Hematopoietic multipotent progenitor cell treated with erythropoietin and hydrocortisone succinate and interleukin-3 and kit ligand, for 15 days (in vitro differentiated cells): ENCODE results near the gene AHNAK2.

Experiments
- DNase-seq: peaks from one replicate; pipeline ENCODE4 v3.0.0-alpha.2; 2015; ENCODE audit warnings: low spot score

The AHNAK2 gene

DNA sequence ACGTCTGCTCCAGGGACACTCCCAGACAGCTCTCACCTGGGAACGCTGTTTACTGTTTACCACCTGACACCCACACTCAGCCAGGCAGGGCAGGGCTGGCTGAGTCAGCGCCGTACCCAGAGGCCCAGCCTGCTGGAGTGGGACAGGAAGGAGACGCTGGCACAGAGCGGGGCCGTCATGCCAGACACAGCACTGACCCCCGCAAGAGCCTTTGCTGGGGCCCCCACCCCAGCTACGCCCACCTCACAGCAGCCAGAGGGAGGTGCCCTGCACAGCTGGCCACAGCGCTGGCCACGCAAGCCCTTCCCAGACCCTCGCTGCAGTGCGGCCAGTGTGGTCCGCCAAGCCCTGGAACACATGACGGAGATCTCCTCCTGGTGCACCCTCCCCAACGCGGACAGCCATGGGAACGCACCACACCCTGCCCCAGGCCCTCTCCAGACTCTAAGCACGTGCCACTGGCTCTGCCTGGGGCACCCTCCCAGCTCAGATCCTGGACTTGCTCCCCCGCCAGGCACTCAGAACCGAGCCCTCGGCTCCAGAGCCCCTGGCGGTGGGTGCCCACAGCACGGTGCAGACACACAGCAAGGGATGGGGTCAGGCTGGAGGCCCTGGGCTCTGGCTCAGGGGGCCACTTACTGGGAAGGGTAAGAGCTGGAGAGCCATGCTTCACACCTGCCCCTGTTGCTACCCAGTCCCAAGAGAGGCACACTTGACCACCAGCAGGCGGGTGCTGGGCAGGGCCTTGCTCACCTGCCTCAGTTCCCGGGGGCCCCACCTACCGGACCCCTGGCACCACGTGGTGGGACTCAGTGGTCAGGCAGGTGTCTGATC, 5.7 kb downstream of the AHNAK2 start:
- no peak for DNase-seq

GRCh38 chr14:104971447-104972240, 6.5 kb downstream of the AHNAK2 start:
- no peak for DNase-seq

DNA sequence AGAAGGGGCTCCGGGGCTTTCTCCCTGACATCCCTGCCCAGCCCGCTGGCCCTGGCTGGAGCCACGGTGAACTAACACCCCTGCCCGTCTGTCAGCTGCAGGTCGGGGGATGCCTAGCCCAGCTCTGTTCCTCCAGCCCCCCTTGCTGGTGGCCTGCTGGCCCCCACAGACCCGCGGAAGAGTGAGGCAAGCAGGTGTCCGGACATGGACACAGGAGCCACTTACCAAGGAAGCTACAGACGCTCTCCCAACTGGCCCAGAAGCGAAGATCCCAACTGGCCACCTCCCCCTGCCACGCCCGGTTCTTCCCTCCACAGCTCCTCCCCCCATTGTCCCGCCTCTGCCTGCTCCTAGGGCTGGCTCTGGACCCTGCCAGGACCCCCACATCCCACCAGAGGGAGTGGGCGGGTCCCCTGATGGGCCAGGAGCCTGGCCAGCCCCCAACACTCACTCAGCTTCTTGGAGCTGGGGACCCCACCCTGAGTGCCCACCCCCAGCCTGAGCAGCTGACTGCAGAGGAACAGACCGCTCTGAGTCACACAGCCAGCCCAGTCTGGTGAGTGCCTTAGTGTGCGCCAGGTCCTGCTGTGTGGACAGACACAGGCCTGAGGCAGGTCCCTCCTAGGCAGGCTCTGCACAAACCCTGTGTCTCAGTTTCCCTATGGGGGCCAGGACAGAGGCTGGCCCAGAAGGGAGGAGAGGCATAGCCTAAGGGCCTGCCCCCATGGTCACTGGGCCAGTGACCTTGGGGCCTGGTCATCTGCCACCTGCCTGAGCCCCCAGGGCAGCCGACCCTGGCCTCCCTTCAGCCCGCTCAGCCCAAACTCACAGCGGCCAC, 7.7 kb downstream of the AHNAK2 start:
- no peak for DNase-seq

DNA sequence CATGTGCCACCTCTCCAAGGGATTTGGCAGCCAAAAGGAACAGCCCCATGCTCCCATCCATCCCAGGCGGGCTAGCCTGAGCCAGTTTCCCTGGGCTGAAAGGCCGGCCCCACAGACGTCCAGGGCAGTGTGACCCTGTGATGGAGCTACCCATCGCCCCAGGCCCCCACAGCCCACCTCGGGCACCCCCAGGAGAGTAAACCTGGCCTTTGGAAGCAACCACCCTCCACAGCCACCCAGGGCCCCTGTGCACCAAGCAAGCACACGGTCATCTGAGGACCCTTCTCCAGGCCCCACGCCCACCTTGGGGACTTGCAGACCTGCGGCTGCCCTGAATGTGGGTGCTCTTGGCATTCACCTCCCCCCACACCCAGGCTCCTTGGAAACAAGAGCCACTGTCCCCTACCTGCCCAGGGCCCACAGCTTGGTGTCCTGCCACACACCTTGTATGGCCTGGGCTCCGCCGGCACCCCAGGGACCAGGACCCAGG, 8.4 kb downstream of the AHNAK2 start:
- DNase-seq, result no peak

DNA sequence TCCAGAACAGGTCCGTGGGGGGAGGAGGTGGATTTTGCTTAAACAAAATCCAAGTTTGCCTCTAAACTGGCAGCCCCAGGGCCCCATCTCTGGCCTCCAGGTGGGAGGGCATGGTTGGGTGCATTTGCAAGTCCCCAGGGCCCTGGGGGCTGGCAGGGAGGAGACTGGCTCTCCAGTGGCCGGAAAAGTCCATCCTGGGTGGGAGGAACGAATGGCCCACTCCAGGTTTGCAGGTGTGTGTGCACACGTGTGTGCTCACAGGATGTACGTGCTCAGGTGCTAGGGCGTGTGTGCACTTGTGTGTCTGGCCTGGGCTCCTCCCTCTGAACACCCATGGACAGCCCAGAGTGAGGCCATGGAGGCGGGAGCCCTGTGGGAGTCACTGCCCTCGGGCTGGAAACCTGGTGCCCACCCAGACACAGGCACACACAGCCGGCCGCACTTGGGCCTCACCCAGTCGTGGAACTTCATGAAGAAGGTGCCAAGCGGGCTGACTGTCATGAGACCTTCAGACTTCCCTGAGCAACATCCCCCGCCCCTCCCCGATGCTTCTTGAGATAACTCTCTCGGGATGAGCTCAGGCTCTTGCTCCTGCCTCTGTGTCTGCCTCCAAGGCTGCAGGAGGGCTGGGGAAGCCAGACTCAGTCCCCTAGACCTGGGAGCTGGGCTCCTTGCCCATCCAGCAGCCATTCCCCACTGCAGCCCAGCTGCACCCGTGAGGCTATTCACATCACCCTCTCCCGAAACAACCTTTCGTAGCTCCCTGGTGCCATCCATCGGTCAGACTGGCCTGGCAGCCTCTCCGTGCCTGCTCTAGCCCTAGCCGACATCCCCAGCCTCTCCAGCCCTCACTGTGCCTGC, 9.4 kb downstream of the AHNAK2 start:
- DNase-seq, result no peak

GRCh38 chr14:104968153-104968527, 10.0 kb downstream of the AHNAK2 start:
- no peak for DNase-seq

DNA sequence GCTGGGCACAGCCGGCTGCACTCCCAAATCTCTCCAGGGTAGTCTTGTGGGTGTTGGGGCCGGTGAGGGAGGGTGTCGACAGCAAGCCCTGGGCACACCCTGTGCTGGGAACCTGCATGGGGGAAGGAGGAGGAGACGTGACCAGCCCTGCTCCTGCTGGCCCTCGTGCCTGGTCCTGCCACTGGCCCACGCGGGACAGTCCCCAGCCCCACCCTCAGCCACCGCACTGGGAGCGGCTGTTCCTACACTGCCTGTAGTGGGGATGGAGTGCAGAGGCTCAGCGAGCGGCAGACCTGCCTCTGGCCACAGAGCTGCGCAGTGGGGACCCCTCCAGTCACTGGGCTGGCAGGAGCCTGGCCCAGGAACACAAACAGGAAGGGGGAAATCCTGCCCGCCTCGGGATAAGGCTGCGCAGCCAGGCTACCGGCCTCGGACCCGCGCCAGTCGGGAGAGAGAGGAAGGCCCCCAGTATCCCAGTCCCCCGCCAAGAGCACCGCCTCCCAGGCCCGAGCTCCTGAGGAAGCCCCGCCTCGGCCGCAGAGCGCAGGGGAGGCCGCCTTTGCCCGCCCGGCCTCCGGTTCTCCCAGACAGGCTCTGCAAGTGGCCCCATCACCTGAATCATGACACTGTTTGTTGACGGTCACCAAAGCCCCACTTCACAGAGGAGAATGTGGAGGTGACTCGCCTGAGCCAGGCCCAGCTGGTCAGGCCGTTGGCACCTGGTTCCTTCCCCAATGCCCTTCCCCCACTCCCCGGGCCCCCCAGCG, 10.6 kb downstream of the AHNAK2 start:
- no peak for DNase-seq

DNA sequence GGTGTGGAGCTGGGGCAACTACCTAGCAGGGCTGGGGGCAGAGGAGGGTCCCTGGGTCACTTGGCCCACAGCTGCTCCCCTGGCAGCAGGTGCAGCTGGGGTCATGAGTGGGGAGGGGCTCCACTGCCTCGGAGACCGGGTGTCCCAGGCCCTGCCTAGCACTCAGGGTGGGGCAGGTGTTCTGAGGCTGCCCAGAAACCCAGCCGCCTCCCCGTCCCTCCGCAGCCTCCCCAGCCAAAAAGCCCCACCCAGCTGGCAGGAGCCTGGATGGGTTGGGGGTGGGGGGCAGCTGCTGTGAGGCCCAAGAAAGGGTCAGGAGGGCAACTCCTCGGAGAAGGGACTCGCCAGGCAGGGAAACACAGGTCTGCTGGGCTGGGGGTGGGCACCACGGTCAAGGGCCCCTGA, 11.2 kb downstream of the AHNAK2 start:
- no peak for DNase-seq

DNA sequence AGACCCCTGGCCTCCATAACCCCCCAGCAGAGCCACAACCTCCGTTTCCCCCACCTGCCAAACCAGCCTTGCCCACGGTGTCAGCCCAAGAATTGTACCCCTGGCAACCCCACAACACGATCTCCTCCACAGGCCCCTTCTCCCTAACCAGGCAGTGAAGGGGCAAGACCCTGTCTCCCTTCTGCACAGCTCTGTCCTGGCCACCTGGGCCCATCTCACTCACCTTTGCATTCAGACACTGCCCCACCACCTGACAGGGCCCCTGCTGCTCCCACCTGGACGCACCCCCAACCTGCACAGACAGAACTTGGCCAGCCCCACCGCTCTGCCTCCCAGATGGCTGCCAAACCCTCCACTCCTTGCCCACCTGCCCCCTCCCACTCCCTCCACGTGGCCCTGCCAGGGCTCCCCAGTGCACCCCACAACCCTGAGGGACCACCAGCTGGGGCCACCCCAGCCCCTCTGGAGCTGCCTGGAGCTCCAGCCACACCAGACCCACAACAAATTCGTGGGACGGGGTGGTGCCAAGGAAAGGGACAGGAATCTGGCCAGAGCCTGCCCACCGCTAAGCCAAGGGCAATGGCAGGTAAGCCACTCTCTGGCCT, 11.8 kb downstream of the AHNAK2 start:
- no peak for DNase-seq

- DNase-seq, result no peak
These were observed 12.5 kb downstream of the AHNAK2 start for GRCh38 chr14:104965561-104966231.

DNA sequence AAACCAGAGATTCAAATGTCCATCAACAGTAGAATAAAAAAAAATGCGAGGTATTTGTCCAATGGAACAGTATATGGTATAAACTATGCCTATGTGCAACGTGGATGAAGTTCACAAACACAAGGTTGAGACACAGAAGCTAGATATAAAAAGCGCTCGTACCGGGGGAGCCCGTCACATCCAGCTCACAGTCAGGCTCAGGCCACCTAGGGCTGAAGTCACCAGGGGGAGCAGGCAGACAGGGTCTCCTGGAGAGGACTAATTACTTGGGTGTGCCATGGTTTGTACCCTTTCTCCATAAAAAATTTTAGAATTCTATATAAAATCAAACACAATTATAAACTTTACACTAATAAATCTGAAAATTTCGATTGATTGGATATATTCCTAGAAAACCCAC, 13.6 kb downstream of the AHNAK2 start:
- no peak for DNase-seq

DNA sequence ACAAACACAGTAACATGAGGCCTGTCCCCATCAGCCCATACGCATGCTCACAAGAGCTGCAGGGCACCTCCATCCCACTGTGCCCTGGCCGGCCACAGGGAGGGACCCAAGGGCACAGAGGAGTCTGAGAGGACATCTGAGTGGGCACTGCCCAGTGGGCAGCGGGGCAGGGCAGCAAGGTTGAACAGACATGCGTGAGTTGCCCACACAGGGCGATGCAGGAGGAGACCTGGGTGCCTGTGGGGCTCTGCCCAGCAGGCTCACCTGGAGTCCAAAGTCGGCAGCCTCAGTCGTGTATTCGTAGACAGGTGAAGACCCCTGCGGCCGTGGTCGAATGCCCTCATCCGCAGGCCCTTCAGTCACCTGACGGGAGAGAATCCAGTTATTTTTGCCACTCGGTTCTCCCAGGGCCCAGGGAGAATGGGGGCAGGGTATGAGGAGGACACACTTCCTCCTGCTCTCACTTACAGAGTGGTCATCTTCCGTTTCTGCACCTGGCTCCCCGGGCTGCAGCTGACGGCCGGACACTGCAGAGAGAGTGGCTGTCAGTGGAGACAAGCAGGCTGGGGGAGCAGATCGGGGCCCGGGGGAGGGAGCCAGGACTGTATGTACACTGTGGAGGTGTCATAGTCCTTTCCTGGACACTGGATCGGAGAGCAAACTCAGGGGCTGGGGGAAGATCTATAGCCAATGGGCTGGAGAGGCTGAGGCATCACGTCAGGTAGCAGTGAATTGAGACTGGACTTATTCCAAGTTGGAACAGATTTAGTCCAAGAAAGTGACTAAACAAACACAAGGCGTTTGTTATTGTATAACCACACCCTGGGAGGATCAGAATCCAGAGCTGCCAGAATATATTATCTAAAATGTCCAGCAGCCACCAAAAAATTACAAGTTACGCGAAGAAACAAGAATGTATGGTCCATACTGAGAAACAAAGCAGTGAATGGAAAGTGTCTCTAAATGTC, 20.7 kb downstream of the AHNAK2 start:
- no peak for DNase-seq

- no peak for DNase-seq
These were observed 21.8 kb downstream of the AHNAK2 start for GRCh38 chr14:104956290-104956890.

DNA sequence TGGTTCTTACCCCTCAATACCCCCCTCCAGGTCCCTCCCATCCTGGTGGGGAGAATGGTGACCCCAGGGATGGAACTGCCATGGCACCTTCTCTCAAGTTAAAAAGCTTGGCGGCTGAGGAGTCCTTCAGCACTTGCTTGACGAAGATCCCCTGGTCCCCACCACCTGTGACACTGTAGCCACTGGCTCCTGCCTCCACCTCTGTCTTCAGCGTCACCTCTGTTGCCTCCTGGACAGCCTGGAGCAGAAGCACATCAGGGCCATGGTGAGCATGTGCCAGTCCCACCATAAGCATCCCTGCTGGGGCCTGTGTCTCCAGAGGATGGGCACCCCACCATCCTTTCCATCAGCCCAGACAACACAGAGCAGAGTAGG, 22.8 kb downstream of the AHNAK2 start:
- no peak for DNase-seq

DNA sequence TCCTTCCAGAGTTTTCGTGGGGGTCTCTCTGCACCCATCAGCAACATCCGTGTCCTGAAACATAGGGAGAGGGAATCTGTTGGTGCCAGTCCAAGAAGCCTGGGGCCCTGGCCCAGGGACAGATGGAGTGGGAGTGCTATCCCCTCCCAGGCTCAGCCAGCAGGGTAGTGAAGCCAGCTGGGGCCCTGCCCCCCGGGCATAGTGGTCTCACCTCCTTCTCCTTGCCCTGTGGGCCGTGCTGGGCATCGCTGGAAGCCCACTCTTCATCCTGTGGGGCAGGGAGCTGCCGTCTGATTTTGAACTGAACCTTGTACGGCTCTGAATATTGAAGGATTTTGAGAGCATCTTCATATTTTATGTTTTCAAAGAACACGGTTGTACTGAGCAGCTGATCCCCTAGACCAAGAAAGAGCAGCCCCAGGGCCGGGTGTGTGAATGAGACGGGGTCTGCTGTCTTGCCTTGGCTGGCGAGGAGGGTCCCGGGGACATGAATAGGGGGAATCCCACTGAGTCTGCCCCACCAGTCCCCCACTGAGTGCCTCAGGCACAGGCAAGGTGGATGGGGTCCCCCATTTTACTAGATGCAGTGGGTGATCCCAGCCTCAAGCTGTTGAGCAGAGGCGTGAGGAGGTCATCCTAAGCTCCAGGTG, 23.3 kb downstream of the AHNAK2 start:
- DNase-seq, result no peak

DNA sequence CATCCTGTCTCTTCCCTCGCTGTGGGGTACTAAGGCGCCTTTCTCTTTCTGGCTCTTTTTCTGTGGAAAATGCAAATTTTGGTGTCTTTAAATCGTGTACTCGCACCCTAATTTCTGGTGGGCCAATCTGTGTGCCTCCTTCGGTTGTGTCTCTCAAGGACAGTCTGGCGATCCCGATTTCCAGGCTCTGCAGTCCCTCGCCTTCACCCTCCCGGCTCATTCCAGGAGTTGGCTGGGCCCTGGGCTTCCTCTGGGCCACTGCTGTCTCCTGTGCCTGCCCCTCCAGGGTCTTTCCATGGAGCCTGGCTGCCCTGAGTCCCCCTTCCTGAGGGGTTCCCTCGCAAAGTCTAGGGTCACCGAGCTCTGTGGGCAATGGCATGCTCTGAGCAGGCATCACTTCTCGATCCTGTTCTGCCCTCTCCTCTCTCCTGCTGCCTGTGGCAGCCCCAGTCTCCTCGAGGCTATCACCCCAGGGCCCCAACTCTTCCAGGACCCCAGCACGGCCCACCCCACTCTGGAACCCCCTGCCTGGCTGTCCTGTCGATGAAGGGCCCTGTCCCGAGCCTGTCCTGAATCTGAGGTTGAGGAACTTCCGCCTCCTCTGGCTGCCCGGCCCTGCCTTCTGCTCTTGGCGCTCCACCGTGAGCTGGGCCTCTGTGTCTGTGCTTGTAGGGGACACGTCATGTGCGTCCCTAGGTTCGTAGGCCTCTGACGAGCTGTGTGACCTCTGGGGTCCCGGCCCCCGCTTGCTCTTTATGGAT, 24.1 kb downstream of the AHNAK2 start:
- DNase-seq, result no peak

DNA sequence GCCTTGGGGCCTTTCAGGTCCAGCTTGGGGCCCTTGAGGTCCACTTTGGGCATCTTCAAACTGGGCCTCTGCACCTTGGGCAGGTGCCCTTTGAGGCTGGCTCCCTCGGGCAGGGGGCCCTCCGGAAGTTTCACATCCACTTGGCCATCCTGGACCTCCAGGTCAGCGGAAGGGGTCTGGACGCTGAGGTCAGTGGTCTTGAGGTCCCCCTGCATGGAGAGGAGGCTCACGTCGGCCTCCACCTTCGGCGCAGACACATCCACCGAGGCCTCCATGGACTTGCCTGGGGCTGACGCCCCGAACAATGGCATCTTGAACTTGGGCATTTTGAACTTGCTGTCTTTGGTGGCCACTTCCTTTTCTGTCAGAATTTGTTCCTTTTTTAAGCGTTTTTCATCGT, 25.1 kb downstream of the AHNAK2 start:
- no peak for DNase-seq
